ENCODE results near the gene CLIP2.
"Not testable (repeated sequence)": the region's sequence is repeated elsewhere in the genome, so short reads cannot be mapped to it uniquely, and the experiment has no call there.

CLIP2 gene

GRCh38 chr7:74410772-74411171 is 121.6 kb downstream of the CLIP2 start:
- no peak overlapping the region for H3K4me3 ChIP-seq (ENCODE audit: low read depth, low read length)
- DNase-seq (ENCODE audit: low read depth) = no peak
- no peak for TF ChIP-seq MAX (IDR thresholded peaks at IDR 0.05; ENCODE audit: low read depth, low read length)
- TF ChIP-seq MYC (IDR thresholded peaks at IDR 0.05; ENCODE audit: low read depth, low read length) = no peak
- TF ChIP-seq POLR2A (IDR thresholded peaks at IDR 0.05; ENCODE audit: extremely low read depth, insufficient read length) = no peak
- no peak for TF ChIP-seq CTCF (IDR thresholded peaks at IDR 0.05; ENCODE audit: low read depth, low read length)

GRCh38 chr7:74411571-74411970 is 122.4 kb downstream of the CLIP2 start:
- DNase-seq (ENCODE audit: low read depth) = not testable (repeated sequence)

GRCh38 chr7:74412056-74412455 is 122.8 kb downstream of the CLIP2 start:
- no peak overlapping the region for H3K4me3 ChIP-seq (ENCODE audit: low read depth, low read length)
- TF ChIP-seq CTCF (IDR thresholded peaks at IDR 0.05; ENCODE audit: low read depth, low read length) = no peak
- no peak for TF ChIP-seq POLR2A (IDR thresholded peaks at IDR 0.05; ENCODE audit: extremely low read depth, insufficient read length)
- TF ChIP-seq MYC (IDR thresholded peaks at IDR 0.05; ENCODE audit: low read depth, low read length) = no peak
- TF ChIP-seq MAX (IDR thresholded peaks at IDR 0.05; ENCODE audit: low read depth, low read length) = no peak
- peak; percentile 73 for DNase-seq (ENCODE audit: low read depth)

More at GRCh38 chr7:74411571-74411970, 122.4 kb downstream of the CLIP2 start:
- not testable (repeated sequence) for H3K4me3 ChIP-seq (ENCODE audit: low read depth, low read length)

- TF ChIP-seq CTCF (IDR thresholded peaks at IDR 0.05; ENCODE audit: low read depth, low read length) (no peak), POLR2A (IDR thresholded peaks at IDR 0.05; ENCODE audit: extremely low read depth, insufficient read length) (no peak), MYC (IDR thresholded peaks at IDR 0.05; ENCODE audit: low read depth, low read length) (no peak)
- DNase-seq (ENCODE audit: low read depth) = peak; percentile 73
- H3K4me3 ChIP-seq (ENCODE audit: low read depth, low read length) = no peak overlapping the region
These were observed 123.4 kb downstream of the CLIP2 start for GRCh38 chr7:74412603-74413002.

- H3K4me3 ChIP-seq (ENCODE audit: low read depth, low read length); DNase-seq (ENCODE audit: low read depth): not testable (repeated sequence)
These were observed 125.6 kb downstream of the CLIP2 start for GRCh38 chr7:74414595-74415333.

GRCh38 chr7:74417419-74417971 is 128.3 kb downstream of the CLIP2 start:
- H3K4me3 ChIP-seq (ENCODE audit: low read depth, low read length) = no peak overlapping the region

More at GRCh38 chr7:74417419-74417971, 128.3 kb downstream of the CLIP2 start:
- peak; percentile 76 for TF ChIP-seq MYC (IDR thresholded peaks at IDR 0.05; ENCODE audit: low read depth, low read length)
- TF ChIP-seq POLR2A (IDR thresholded peaks at IDR 0.05; ENCODE audit: extremely low read depth, insufficient read length) = no peak
- TF ChIP-seq MAX (IDR thresholded peaks at IDR 0.05; ENCODE audit: low read depth, low read length) = peak; percentile 86
- TF ChIP-seq CTCF (IDR thresholded peaks at IDR 0.05; ENCODE audit: low read depth, low read length) = peak; percentile 99
- peak; percentile 84 for DNase-seq (ENCODE audit: low read depth)

Measured in NB4 (cell line).